HCT116 (cell line): ENCODE data around the gene RHCG. TPM values are rescaled to one million over a fixed set of nuclear protein-coding genes. Genes with fewer than 3 reads are reported as not detected.

ENCODE experiments used
- ATAC-seq: fragments of 200-7000 bp; cut with Tn5 transposase; 2 replicates; pipeline ENCODE4 v1.9.1; 2020; ENCODE audit warnings: mild to moderate bottlenecking, moderate library complexity
- BruUV-seq: library from RNA; stranded (reverse); fragments of 400-500 nt; replicated peaks from 2 replicates; lab custom pipeline; 2021; lab: Mats Ljungman, UMichigan
- CTCF ChIA-PET: fragments of 300-600 bp; sonication (Branson Sonifier 250); formaldehyde crosslinking; loops from one replicate; lab custom pipeline; 2021; ENCODE audit warnings: antibody characterized with exemption; lab: Charles Lee
- POLR2A ChIA-PET: fragments of 300-600, 350-600 bp; sonication (Branson Sonifier 250); formaldehyde crosslinking; loops from one replicate; lab custom pipeline; 2021; ENCODE audit warnings: antibody characterized with exemption; lab: Charles Lee
- RAD21 ChIA-PET, 2 experiments: fragments of 300-600 bp; sonication (Branson Sonifier 250); formaldehyde crosslinking; loops; one replicate each; lab custom pipeline; 2023; ENCODE audit warnings: low total read pairs in 2 of 2; ENCODE audit not compliant: uncharacterized antibody in 2 of 2, unreplicated experiment in 2 of 2, low non-redundant PET in 1 of 2; lab: Charles Lee
- DNase-seq: peaks from one replicate; pipeline ENCODE4 v3.0.0-alpha.2; 2010; ENCODE audit warnings: low read depth, low spot score
- H2AFZ ChIP-seq: fragments of 200-600 bp; shearing (Covaris generic), sonication (generic); 2 replicates; pipeline ENCODE4 v1.6.1; 2017; ENCODE audit warnings: low read depth, mixed run types, mixed read lengths, antibody characterized with exemption, low read length; ENCODE audit not compliant: poor library complexity, severe bottlenecking
- H3K27ac ChIP-seq: 2 replicates; pipeline ENCODE4 v1.5.1; 2012; ENCODE audit warnings: low read depth, low read length
- H3K27me3 ChIP-seq: fragments of 200-600 bp; sonication (generic); 2 replicates; pipeline ENCODE4 v1.6.1; 2016; ENCODE audit warnings: mixed run types, low read length, mixed read lengths; ENCODE audit not compliant: insufficient read depth
- H3K36me3 ChIP-seq, 2 experiments: fragments of 200-500 bp in 1 of 2; fragments of 200-600 bp in 1 of 2; sonication (Bioruptor generic) in 1 of 2; sonication (generic) in 1 of 2; 2 replicates each; pipeline versions ENCODE4 v1.5.1 to v1.6.1; 2014 to 2016; ENCODE audit warnings: low read length in 2 of 2, inconsistent platforms in 1 of 2, mixed read lengths in 1 of 2, mixed run types in 1 of 2; ENCODE audit not compliant: insufficient read depth in 2 of 2, control insufficient read depth in 1 of 2
- H3K4me1 ChIP-seq, 2 experiments: fragments of 200-600 bp in 1 of 2; sonication (generic) in 1 of 2; 2 replicates each; pipeline versions ENCODE4 v1.5.1 to v1.6.1; 2012 to 2017; ENCODE audit warnings: low read length in 2 of 2, inconsistent platforms in 1 of 2, mild to moderate bottlenecking in 1 of 2, mixed read lengths in 1 of 2, mixed run types in 1 of 2, moderate library complexity in 1 of 2; ENCODE audit not compliant: insufficient read depth in 2 of 2, control insufficient read depth in 1 of 2
- H3K4me2 ChIP-seq: fragments of 200-600 bp; sonication (generic); 2 replicates; pipeline ENCODE4 v1.6.1; 2017; ENCODE audit warnings: mixed run types, low read length, mixed read lengths
- H3K4me3 ChIP-seq, 2 experiments: fragments of 200-600 bp in 1 of 2; sonication (generic) in 1 of 2; replicated peaks in 1 of 2; 2 replicates each; pipeline ENCODE4 v1.5.1; 2011 to 2016; ENCODE audit warnings: low read length in 2 of 2, control low read depth in 1 of 2, low read depth in 1 of 2, mild to moderate bottlenecking in 1 of 2, mixed read lengths in 1 of 2, mixed run types in 1 of 2
- H3K79me2 ChIP-seq: fragments of 200-600 bp; sonication (generic); 2 replicates; pipeline ENCODE4 v1.6.1; 2017; ENCODE audit warnings: mild to moderate bottlenecking, mixed run types, low read length, moderate library complexity, mixed read lengths; ENCODE audit not compliant: insufficient read depth
- H3K9ac ChIP-seq: fragments of 200-600 bp; sonication (generic); 2 replicates; pipeline ENCODE4 v1.6.1; 2016; ENCODE audit warnings: low read length, mixed read lengths
- H3K9me2 ChIP-seq: fragments of 200-600 bp; sonication (generic), shearing (Covaris generic); 2 replicates; pipeline ENCODE4 v1.6.1; 2017; ENCODE audit warnings: mixed run types, mild to moderate bottlenecking, moderate library complexity; ENCODE audit not compliant: insufficient read depth
- H3K9me3 ChIP-seq, 2 experiments: fragments of 200-500 bp in 1 of 2; fragments of 200-600 bp in 1 of 2; sonication (Bioruptor generic) in 1 of 2; sonication (generic) in 1 of 2; 2 replicates each; pipeline ENCODE4 v1.6.1; 2014 to 2017; ENCODE audit warnings: low read length in 2 of 2, mixed read lengths in 2 of 2, inconsistent platforms in 1 of 2, low read depth in 1 of 2, mild to moderate bottlenecking in 1 of 2, mixed run types in 1 of 2, moderate library complexity in 1 of 2; ENCODE audit not compliant: control insufficient read depth in 1 of 2, insufficient read depth in 1 of 2
- H4K20me1 ChIP-seq: fragments of 200-600 bp; sonication (generic), shearing (Covaris generic); 2 replicates; pipeline ENCODE4 v1.6.1; 2017; ENCODE audit warnings: mixed run types, mild to moderate bottlenecking, moderate library complexity; ENCODE audit not compliant: insufficient read depth
- ATF3 ChIP-seq: IDR thresholded peaks from 2 replicates; pipeline ENCODE4 v1.6.1; 2012
- CBX3 ChIP-seq: IDR thresholded peaks from 2 replicates; pipeline ENCODE4 v1.6.1; 2012; ENCODE audit warnings: low read depth
- CEBPB ChIP-seq: IDR thresholded peaks from 2 replicates; pipeline ENCODE4 v1.6.1; 2012; ENCODE audit warnings: low read depth
- EGR1 ChIP-seq: IDR thresholded peaks from 2 replicates; pipeline ENCODE4 v1.6.1; 2012; ENCODE audit warnings: low read depth
- ELF1 ChIP-seq: IDR thresholded peaks from 2 replicates; pipeline ENCODE4 v1.6.1; 2012; ENCODE audit warnings: low read depth, borderline replicate concordance
- EZH2 ChIP-seq: fragments of 200-600 bp; sonication (generic); IDR thresholded peaks from 2 replicates; pipeline ENCODE4 v1.6.1; 2017; ENCODE audit warnings: antibody characterized with exemption, mixed run types
- EZH2phosphoT487 ChIP-seq: fragments of 200-600 bp; IDR thresholded peaks from 2 replicates; pipeline ENCODE4 v1.6.1; 2018; ENCODE audit warnings: antibody characterized with exemption, borderline replicate concordance
- FOSL1 ChIP-seq: IDR thresholded peaks from 2 replicates; pipeline ENCODE4 v1.6.1; 2012; ENCODE audit warnings: low read depth
- JUND ChIP-seq: IDR thresholded peaks from 2 replicates; pipeline ENCODE4 v1.6.1; 2012
- POLR2A ChIP-seq: IDR thresholded peaks from 2 replicates; pipeline ENCODE4 v1.7.0; 2011; ENCODE audit warnings: borderline replicate concordance; ENCODE audit not compliant: insufficient read depth, insufficient read length; ENCODE audit errors: extremely low read depth
- POLR2AphosphoS5 ChIP-seq: IDR thresholded peaks from 2 replicates; pipeline ENCODE4 v1.6.1; 2011; ENCODE audit warnings: mild to moderate bottlenecking, low read depth, low read length, moderate library complexity
- REST ChIP-seq: IDR thresholded peaks from 2 replicates; pipeline ENCODE4 v1.6.1; 2012; ENCODE audit warnings: low read depth
- SIN3A ChIP-seq: IDR thresholded peaks from 2 replicates; pipeline ENCODE4 v1.6.1; 2012; ENCODE audit warnings: low read depth
- SRF ChIP-seq: IDR thresholded peaks from 2 replicates; pipeline ENCODE4 v1.6.1; 2012; ENCODE audit warnings: low read depth
- YY1 ChIP-seq: IDR thresholded peaks from 2 replicates; pipeline ENCODE4 v1.6.1; 2011; ENCODE audit warnings: low read length, low read depth, moderate library complexity, mild to moderate bottlenecking; ENCODE audit not compliant: insufficient replicate concordance; ENCODE audit errors: extremely low read depth
- ZBTB33 ChIP-seq: IDR thresholded peaks from 2 replicates; pipeline ENCODE4 v1.6.1; 2011; ENCODE audit warnings: mild to moderate bottlenecking, low read length, moderate library complexity; ENCODE audit not compliant: insufficient replicate concordance; ENCODE audit errors: extremely low read depth
- ZFX ChIP-seq: fragments of 450-650 bp; IDR thresholded peaks from 2 replicates; pipeline ENCODE4 v1.6.1; 2017
- ZNF274 ChIP-seq: fragments of 200-500 bp; sonication (Bioruptor generic); IDR thresholded peaks from 2 replicates; pipeline ENCODE4 v1.6.1; 2014; ENCODE audit warnings: mild to moderate bottlenecking, low read depth, low read length, inconsistent platforms
- intact Hi-C: fragments of 100-400 bp; cut with micrococcal nuclease; formaldehyde crosslinking; loops from 2 replicates; pipeline ENCODE4 v1.10.0; 2022
- total RNA-seq: library from RNA; stranded (reverse); gene quantifications from one replicate; pipeline ENCODE4 v1.2.1, GENCODE V29; 2021; ENCODE audit not compliant: unreplicated experiment

RHCG gene
- total RNA-seq, 1 experiment from 2014 or later: not detected

- intact Hi-C loops: no loop called here
- Histone ChIP-seq H3K4me1 (no peaks in the 10 kb centered on the region), H4K20me1 (no peaks in the 10 kb centered on the region), H3K36me3 (no peaks in the 10 kb centered on the region; a peak in 1 of 4 replicates), H2AFZ (no peak overlapping the region), H3K9me2 (no peaks in the 10 kb centered on the region), H3K79me2 (no peaks in the 10 kb centered on the region), H3K9me3 (no peaks in the 10 kb centered on the region), H3K9ac (no peak overlapping the region), H3K27ac (no peak overlapping the region), H3K4me2 (no peak overlapping the region), H3K27me3 (0 out of 2 replicates have a peak, but pooled peaks cover 3% of the 10 kb centered on the region), H3K4me3 (no peak overlapping the region)
- TF ChIP-seq POLR2AphosphoS5 (no peak), EZH2phosphoT487 (no peak), ZFX (no peak), JUND (no peak), FOSL1 (no peak), SIN3A (no peak), ELF1 (no peak), ZNF274 (no peak), REST (no peak), POLR2A (no peak), YY1 (no peak), EZH2 (no peak), SRF (no peak), ZBTB33 (no peak), CEBPB (no peak), ATF3 (no peak), CBX3 (no peak), EGR1 (no peak)
- BruUV-seq: no TSS peak
- CTCF ChIA-PET: interaction anchor here (1.6 kb wide), 1 partner anchor 15 kb away, joined by 4 read pairs; no protein-coding TSS in a partner anchor
- RAD21 ChIA-PET: no interaction called here
- ATAC-seq: no peak
- POLR2A ChIA-PET: no interaction called here
- DNase-seq: no peak
Measured at GRCh38 chr15:89506026-89506686, 9.8 kb upstream of the RHCG start.
